Stimulated activated naive CD8-positive, alpha-beta T cell treated with anti-CD3 and anti-CD28 coated beads, Interleukin-15, Interleukin-2, amounts not matched to agents 100 ng/mL and 50 ng/mL, for 24 hours (primary cell): ENCODE results near the gene KRT6B.

Experiments used
- H3K27ac Mint-ChIP-seq: one replicate; pipeline ENCODE4 v1.8.0; 2021; ENCODE audit warnings: mild to moderate bottlenecking, mixed read lengths
- H3K27me3 Mint-ChIP-seq: one replicate; pipeline ENCODE4 v1.8.0; 2021; ENCODE audit warnings: mixed read lengths
- H3K36me3 Mint-ChIP-seq: one replicate; pipeline ENCODE4 v1.8.0; 2021; ENCODE audit warnings: low read depth, mixed read lengths
- H3K4me1 Mint-ChIP-seq: one replicate; pipeline ENCODE4 v1.8.0; 2021; ENCODE audit warnings: low read depth, mixed read lengths
- H3K4me3 Mint-ChIP-seq: one replicate; pipeline ENCODE4 v1.8.0; 2021; ENCODE audit warnings: mild to moderate bottlenecking, mixed read lengths
- H3K9me3 Mint-ChIP-seq: one replicate; pipeline ENCODE4 v1.8.0; 2021; ENCODE audit warnings: mixed read lengths

Gene KRT6B

DNA sequence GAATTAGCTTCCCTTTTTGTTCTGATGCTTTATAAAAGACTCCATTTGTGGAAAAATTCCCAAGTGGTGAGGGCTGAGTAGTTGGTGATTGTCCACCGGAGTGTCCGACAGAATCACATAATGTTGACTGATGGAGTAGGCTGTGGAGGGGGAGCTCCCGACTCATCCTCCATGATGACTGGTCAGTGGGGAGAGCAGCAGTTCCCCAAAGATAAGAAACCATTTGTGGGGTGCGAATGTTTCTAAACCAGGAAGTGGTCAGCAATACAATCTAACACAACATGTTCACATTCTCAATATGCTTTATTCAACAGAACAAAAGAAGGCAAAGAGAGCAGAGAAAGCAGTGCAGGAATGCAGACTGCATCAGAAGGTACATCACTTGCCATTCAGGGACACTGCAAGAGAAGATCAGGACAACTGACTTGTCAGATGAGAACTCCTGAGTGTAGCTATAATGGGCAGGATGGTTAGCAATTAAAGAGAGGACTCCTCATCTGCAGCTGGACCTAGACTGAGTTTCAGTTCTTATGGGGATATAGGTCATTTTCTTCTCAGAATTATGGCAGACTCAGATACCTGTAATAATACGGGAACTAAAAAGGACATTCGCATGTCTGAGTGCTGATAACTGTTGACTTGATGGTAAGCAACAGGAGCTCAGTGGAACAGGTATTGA, 5.4 kb downstream of the KRT6B start:
- peaks cover 25% of the 10 kb centered on the region for H3K27me3 Mint-ChIP-seq
- no peak overlapping the region for H3K27ac Mint-ChIP-seq
- H3K9me3 Mint-ChIP-seq = no peaks in the 10 kb centered on the region
- no peaks in the 10 kb centered on the region for H3K36me3 Mint-ChIP-seq
- H3K4me1 Mint-ChIP-seq = no peaks in the 10 kb centered on the region
- H3K4me3 Mint-ChIP-seq = no peak overlapping the region

DNA sequence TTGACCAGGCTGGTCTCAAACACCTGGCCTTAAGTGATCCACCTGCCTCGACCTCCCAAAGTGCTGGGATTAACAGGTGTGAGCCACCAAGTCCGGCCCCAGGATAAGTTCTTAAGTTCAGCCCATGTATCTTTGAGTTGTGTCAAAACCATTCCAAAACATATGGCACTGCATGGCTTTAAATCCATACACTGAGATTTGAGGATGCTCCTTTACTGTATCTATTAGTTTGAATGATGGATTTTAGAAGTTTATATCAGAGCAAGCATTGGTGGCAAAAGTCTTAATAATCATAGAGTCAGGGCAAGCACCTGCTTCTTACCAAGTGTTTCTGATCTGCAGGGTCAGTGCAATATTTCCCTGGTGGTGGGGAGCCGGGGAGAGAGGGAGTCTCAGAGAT, 6.1 kb downstream of the KRT6B start:
- no peaks in the 10 kb centered on the region for H3K36me3 Mint-ChIP-seq
- H3K27ac Mint-ChIP-seq = no peak overlapping the region
- no peak overlapping the region for H3K4me3 Mint-ChIP-seq
- peaks cover 25% of the 10 kb centered on the region for H3K27me3 Mint-ChIP-seq
- no peaks in the 10 kb centered on the region for H3K9me3 Mint-ChIP-seq
- no peaks in the 10 kb centered on the region for H3K4me1 Mint-ChIP-seq

DNA sequence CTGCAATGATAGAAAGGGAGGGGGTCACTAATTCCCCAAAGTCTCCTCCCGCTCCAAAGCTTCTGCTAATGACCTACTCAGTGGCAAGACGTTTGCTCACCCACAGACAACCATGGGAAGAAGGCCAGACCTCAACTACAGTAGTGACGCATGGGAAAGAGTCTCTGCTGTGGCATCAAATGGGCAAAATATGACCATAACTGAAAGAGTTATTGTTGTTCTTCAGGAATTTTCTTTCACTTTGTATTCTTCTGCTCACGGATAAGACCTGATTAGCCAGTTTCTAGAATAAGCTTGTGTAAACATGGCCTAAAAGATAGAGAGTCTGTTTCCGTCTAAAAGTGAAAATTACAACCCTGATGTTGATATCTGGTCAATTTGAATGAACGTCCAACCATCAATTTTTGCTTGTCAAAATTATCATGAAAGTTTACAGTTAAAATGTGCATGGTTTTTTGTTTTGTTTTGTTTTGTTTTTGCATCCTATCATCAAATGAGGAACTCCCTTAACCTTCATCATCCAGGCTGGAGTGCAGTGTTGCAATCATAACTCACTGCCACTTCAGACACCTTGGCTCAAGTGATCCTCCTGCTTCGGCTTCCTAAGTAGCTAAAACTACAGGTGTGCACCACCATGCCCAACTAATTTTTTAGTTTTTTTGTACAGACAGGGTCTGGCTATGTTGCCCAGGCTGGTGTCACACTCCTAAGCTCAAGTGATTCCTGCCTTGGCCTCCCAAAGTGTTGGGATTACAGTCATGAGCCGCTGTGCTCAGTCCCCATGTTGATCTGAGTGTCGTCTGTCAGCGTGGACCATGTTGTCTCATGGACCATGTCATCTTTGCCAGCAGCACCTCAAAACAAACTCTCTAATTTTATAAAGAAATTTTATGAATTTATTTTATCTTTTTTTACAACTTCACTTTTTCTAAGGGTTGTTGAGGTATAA, 7.0 kb downstream of the KRT6B start:
- Mint-ChIP-seq H3K27me3 (peaks cover 25% of the 10 kb centered on the region), H3K4me3 (no peak overlapping the region), H3K9me3 (no peaks in the 10 kb centered on the region), H3K36me3 (no peaks in the 10 kb centered on the region), H3K4me1 (no peaks in the 10 kb centered on the region), H3K27ac (no peak overlapping the region)

DNA sequence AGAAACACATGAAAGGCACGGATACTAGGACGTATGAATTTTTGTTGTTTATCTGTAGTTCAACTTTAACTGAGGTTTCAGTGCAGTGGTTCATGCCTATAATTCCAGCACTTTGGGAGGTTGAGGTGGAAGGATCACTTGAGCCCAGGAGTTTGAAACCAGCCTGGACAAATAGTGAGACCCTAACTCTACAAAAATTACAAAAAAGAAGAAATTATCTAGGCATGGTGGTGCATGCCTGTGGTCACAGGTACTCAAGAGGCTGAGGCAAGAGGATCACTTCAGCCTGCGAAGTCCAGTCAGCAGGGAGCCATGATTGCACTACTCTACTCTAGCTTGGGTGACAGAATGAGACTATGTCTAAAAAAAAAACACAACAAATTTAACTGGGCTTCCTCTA, 8.0 kb downstream of the KRT6B start:
- H3K36me3 Mint-ChIP-seq = no peaks in the 10 kb centered on the region
- H3K27ac Mint-ChIP-seq = no peak overlapping the region
- no peaks in the 10 kb centered on the region for H3K4me1 Mint-ChIP-seq
- H3K4me3 Mint-ChIP-seq = no peak overlapping the region
- H3K27me3 Mint-ChIP-seq = peaks cover 25% of the 10 kb centered on the region
- no peaks in the 10 kb centered on the region for H3K9me3 Mint-ChIP-seq

DNA sequence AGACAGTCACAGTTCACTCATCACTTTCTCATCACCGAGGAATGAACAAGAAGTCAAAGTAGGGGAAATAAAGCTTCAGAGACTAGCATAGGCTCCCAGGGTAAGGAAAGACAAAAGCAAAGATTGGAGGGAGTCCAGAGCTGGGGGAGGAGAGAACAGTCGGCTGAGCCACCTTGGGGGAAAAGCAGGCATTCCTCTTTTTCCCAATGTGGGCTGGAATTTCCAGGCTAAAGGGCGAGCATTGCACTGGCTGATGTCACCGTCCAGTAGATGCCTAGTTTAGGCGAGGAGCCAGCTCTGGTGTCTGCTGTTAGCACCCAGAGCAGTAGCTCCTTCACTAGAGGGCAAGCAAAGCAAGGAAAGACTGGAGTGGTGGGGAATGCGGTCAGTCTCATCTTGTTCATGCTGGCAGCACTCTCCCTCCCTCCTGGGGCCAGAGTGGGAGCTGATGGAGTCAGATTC, 9.3 kb downstream of the KRT6B start:
- H3K4me3 Mint-ChIP-seq = no peak overlapping the region
- no peaks in the 10 kb centered on the region for H3K36me3 Mint-ChIP-seq
- H3K27me3 Mint-ChIP-seq = peaks cover 25% of the 10 kb centered on the region
- H3K27ac Mint-ChIP-seq = no peak overlapping the region
- H3K4me1 Mint-ChIP-seq = no peaks in the 10 kb centered on the region
- H3K9me3 Mint-ChIP-seq = no peaks in the 10 kb centered on the region

DNA sequence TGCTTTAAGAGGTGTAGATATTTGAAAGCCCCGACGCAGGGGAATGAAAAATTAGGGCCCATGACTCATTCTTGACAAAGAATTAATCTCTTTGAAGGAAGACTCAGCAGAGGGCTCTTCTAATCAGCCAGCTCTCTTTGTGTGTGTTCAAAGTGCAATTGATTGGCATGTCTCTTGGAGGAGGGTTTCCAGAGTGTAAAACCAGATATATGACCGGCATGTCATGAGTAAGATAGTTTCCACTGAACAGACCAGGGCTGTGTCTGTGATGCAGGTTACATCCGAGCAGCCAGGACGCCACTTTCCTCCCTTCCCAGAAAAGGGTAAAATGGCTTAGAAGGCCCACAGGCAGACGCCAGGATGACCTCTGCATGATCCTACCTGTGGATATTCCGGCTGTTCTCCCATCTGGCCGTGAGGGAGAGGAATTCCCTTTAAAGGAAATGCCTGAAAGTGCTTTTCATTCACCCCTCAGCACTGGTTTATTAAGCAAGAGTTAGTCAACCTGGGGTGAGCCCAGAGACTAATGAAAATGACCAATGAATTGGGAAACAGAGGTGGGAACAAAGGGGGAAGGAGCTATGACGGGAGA, 10.5 kb downstream of the KRT6B start:
- Mint-ChIP-seq H3K36me3 (no peaks in the 10 kb centered on the region), H3K4me3 (no peak overlapping the region), H3K4me1 (no peaks in the 10 kb centered on the region), H3K9me3 (no peaks in the 10 kb centered on the region), H3K27ac (no peak overlapping the region), H3K27me3 (peaks cover 21% of the 10 kb centered on the region)

DNA sequence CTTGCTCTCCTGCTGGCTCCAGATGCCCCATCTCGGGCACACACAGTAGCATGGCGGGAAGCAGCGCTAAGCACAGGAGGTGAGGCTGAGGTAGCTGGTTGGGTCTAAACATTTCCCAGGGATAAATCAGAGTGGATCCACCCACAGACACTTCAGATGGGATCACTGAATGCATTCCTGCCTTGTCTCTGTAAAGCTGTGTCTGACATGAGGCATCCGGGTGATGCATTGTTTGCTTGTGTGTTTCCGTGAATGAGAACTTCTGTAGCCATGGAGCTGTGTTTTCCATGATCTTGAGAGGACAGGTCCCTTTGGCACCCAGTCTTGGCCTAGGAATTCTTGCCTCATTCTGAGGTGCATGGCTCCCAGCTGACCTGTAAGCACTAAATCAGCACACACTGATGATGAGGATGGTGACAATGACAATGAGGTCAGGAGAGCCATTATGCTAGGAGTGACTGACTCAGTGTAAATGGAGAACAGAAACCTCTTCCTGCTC, 11.1 kb downstream of the KRT6B start:
- H3K4me3 Mint-ChIP-seq = no peak overlapping the region
- H3K27me3 Mint-ChIP-seq = peaks cover 15% of the 10 kb centered on the region
- H3K36me3 Mint-ChIP-seq = no peaks in the 10 kb centered on the region
- no peak overlapping the region for H3K27ac Mint-ChIP-seq
- H3K4me1 Mint-ChIP-seq = no peaks in the 10 kb centered on the region
- H3K9me3 Mint-ChIP-seq = no peaks in the 10 kb centered on the region

DNA sequence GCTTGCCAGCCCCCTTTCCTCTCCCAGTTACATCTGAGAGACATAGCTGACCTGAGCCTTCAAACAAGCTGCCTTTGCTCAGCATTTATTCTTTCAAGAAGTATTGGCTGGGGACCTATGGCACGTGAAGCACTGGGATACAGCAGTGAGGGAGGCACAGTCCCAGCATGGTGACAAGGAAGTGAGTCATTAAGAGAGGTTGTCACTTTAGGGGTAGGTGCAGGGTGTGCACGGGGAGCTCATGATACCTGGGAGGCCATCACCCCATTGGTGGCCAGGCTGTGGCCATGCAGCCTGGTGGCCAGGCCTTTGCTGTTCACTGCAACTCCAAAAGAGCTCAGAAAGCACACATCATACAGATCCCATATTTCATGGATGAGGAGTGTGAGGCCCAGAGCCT, 12.1 kb downstream of the KRT6B start:
- H3K4me3 Mint-ChIP-seq = no peak overlapping the region

DNA sequence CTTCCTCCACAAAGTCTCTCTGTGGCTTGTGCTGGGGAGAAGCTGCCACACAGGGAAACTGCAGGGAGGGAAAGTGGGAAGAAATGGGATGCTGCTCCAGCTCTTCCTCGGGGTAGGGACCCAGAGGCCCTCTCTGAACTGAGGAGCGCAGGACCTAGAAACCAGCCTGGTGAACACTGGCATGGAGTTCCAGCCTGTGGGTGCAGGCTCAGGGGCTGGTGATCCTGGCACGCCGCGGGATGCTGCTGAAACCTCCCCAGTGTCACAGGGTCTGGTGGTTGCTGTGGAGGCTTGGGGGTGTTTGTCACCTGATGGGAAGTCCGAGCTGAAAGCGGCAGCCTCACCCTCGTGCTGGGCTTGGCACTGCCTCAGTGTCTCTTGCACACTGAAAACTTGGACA, 12.5 kb downstream of the KRT6B start:
- no peaks in the 10 kb centered on the region for H3K9me3 Mint-ChIP-seq

More for the DNA sequence above, 12.1 kb downstream of the KRT6B start:
- Mint-ChIP-seq H3K36me3 (no peaks in the 10 kb centered on the region), H3K27me3 (peaks cover 17% of the 10 kb centered on the region), H3K27ac (no peak overlapping the region), H3K4me1 (no peaks in the 10 kb centered on the region), H3K9me3 (no peaks in the 10 kb centered on the region)

DNA sequence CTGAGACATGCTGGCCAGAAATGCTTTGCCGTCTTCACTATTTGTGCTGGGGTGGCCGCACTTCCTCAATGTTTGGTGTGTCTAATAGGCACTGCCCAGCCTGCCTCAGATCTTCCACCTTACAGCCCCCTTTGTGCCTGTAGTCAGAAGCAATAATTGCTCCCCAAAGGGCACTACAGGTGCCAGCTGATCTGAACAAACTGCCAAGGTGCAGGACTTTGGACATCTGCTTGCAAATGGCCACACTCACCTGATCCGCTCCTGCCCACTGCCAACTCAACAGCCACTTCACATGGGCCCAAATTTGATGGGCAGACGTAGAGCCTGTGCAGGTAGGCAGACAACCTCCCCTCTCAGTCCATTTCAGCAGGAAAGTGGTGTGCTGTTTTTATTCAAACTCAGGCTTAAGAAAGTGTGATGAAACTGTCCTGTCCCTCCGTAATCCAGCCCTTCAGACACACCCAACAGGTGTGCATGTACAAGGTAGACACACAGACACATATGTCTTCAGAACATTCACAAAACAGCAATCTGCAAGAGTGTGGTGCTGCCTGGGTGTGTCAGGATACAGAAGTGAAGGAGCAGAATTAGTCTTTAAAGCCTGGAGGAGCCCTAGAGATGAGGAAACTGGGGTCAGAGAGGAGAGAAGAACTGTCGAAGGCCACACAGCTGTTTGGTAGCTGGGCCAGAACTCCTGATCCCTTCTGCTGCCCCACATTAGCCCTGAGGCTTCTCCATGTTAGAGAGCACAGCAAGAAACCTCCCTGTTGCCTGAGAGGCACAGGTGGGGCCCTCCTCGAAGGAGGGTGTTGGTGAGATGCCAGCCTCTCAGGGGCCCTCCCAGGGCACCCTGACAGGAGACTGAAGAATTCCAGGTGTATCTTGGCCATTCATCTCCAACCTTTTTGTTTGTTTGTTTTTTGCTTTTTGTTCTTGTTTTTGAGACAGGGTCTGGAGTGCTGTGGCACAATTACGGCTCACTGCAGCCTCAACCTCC, 13.3 kb downstream of the KRT6B start:
- Mint-ChIP-seq H3K27me3 (peaks cover 21% of the 10 kb centered on the region), H3K4me3 (no peak overlapping the region), H3K27ac (no peak overlapping the region), H3K4me1 (no peaks in the 10 kb centered on the region), H3K9me3 (no peaks in the 10 kb centered on the region), H3K36me3 (no peaks in the 10 kb centered on the region)

More for the DNA sequence above, 12.5 kb downstream of the KRT6B start:
- Mint-ChIP-seq H3K36me3 (no peaks in the 10 kb centered on the region), H3K4me1 (no peaks in the 10 kb centered on the region), H3K27ac (no peak overlapping the region), H3K27me3 (peaks cover 22% of the 10 kb centered on the region), H3K4me3 (no peak overlapping the region)

DNA sequence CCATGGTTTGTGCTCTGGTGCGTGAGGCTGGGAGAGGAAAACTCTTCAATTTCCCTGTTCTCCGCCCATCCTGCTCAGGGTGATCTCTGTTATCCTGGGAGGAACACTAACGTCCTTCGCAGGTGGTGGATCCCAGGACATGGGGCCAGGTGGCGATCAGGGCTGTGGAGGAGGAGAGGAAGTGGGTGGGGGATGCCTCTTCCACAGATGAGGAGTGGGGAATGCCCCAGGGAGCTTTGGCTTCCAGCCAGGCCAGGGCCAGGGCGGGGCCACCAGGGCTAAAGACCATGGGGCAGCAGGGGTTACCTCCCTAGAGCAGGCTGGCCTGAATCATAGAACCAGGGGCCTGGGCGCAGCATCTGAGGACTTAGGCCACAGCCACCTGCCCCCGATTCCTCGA, 14.4 kb downstream of the KRT6B start:
- no peaks in the 10 kb centered on the region for H3K4me1 Mint-ChIP-seq
- H3K9me3 Mint-ChIP-seq = no peaks in the 10 kb centered on the region
- no peak overlapping the region for H3K27ac Mint-ChIP-seq
- H3K27me3 Mint-ChIP-seq = peaks cover 21% of the 10 kb centered on the region
- H3K4me3 Mint-ChIP-seq = no peak overlapping the region
- no peaks in the 10 kb centered on the region for H3K36me3 Mint-ChIP-seq

DNA sequence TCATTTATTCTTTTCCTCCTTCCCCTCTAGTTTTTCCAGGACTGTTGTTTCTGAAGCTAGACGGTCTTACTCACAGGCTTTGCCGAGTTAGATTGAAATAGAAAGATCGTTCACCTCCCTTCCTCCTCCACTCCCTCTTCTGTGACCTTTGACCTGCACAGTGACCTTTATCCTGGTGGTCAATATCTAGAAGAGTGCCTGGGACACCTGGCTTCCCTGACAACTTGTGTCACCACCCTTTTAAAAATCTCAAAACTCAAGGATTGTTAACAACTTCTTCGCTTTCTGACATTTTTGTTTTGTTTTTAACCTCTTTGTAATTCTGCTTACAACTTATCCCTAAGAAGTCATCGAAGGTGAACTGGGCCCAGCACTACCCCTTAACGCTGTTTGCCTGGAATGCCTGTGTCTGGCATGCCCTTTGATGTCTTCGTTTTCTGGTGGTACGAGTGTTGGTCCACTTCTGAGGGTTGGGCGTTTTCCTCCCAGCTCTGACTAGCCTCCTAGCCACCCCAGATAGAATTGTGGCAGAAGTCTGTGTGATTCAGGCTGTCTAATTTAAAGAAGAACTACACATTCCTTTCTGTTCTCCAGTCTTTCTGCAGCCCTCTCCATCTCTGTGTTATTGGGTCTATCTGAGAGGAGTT, 15.0 kb downstream of the KRT6B start:
- no peaks in the 10 kb centered on the region for H3K9me3 Mint-ChIP-seq
- no peak overlapping the region for H3K4me3 Mint-ChIP-seq

DNA sequence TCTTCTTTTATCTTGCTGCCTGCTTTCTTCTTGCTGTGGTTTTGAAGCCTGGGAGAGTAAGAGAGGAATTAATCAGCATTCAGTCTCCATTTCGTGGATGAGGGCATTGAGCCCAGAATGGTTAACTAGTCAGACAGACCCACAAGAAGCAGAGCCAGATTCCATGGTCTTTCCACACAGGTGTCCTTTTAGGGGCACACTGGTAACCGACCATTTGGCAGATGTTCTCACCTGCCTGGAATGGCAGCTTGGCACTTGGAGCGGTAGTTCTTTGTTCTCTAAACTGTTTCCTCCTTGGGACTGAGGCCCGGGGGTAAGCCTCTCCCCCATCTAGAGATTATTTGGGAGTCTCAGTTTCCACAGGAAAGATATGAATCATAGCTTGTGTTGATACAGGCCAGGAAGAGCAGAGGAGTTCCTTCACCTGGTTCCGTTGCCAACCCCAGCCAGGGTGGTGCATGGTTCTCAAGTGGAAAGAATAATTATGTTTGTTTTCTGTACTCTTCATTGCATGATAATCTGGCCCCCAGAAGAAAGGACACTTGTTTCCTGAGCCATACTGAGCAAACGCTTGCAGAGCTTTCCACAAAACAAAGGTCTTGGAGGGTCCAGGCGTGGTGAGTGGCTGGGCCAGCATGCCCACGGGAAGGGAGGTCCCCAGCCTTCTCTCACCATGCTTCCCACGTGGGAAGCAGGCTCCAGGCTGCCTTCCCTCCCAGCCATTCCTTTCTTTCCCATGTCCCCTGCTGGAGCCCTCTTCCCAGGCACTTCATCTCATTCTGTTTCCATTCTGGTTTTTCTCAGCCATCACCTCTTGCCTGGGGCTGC, 15.7 kb downstream of the KRT6B start:
- H3K4me3 Mint-ChIP-seq = no peak overlapping the region
- H3K36me3 Mint-ChIP-seq = no peaks in the 10 kb centered on the region
- H3K4me1 Mint-ChIP-seq = no peaks in the 10 kb centered on the region
- no peaks in the 10 kb centered on the region for H3K9me3 Mint-ChIP-seq
- H3K27ac Mint-ChIP-seq = no peak overlapping the region
- peaks cover 17% of the 10 kb centered on the region for H3K27me3 Mint-ChIP-seq

More for the DNA sequence above, 15.0 kb downstream of the KRT6B start:
- H3K36me3 Mint-ChIP-seq = no peaks in the 10 kb centered on the region
- no peak overlapping the region for H3K27ac Mint-ChIP-seq
- H3K4me1 Mint-ChIP-seq = no peaks in the 10 kb centered on the region
- peaks cover 16% of the 10 kb centered on the region for H3K27me3 Mint-ChIP-seq
